OCI-LY7 (cell line): Measurements from ENCODE around the gene TNP2. TPM values are rescaled to one million over a fixed set of nuclear protein-coding genes. Genes with fewer than 3 reads are reported as not detected.
A peak's percentile ranks its signal among the peaks of the same experiment; 100 is the strongest.

Source experiments
- BruUV-seq: library from RNA; stranded (reverse); fragments of 400-500 nt; replicated peaks from 2 replicates; lab custom pipeline; 2021; lab: Mats Ljungman, UMichigan
- CTCF ChIA-PET: fragments of 300-600 bp; sonication (Branson Sonifier 250); formaldehyde crosslinking; loops from one replicate; lab custom pipeline; 2022; ENCODE audit warnings: antibody characterized with exemption; ENCODE audit not compliant: unreplicated experiment; lab: Charles Lee
- POLR2A ChIA-PET: fragments of 300-600 bp; sonication (Branson Sonifier 250); formaldehyde crosslinking; loops from one replicate; lab custom pipeline; 2022; ENCODE audit warnings: antibody characterized with exemption; lab: Charles Lee
- DNase-seq: peaks from one replicate; pipeline ENCODE4 v3.0.0-alpha.2; 2015; ENCODE audit warnings: low spot score
- H2AFZ ChIP-seq: fragments of 200-600 bp; sonication (generic), shearing (Covaris generic); 2 replicates; pipeline ENCODE4 v1.6.1; 2014; ENCODE audit warnings: mild to moderate bottlenecking, antibody characterized with exemption, low read length, moderate library complexity
- H3K27ac ChIP-seq: fragments of 200-600 bp; sonication (generic); 2 replicates; pipeline ENCODE4 v1.5.1; 2014; ENCODE audit warnings: mixed run types, low read depth, mild to moderate bottlenecking, moderate library complexity, low read length, inconsistent platforms; ENCODE audit not compliant: poor library complexity, severe bottlenecking
- H3K36me3 ChIP-seq: fragments of 200-600 bp; sonication (generic); 2 replicates; pipeline ENCODE4 v1.6.1; 2014; ENCODE audit warnings: mild to moderate bottlenecking, antibody characterized with exemption, low read length, moderate library complexity, mixed read lengths; ENCODE audit not compliant: insufficient read depth
- H3K4me1 ChIP-seq: fragments of 200-600 bp; sonication (generic); 2 replicates; pipeline ENCODE4 v1.5.1; 2014; ENCODE audit warnings: mild to moderate bottlenecking, low read length; ENCODE audit not compliant: insufficient read depth, poor library complexity, severe bottlenecking
- H3K4me2 ChIP-seq: fragments of 200-600 bp; sonication (generic); 2 replicates; pipeline ENCODE4 v1.6.1; 2014; ENCODE audit warnings: mild to moderate bottlenecking, low read length
- H3K4me3 ChIP-seq: fragments of 200-600 bp; sonication (generic); 2 replicates; pipeline ENCODE4 v1.5.1; 2014; ENCODE audit warnings: mild to moderate bottlenecking, low read depth, low read length; ENCODE audit not compliant: poor library complexity, severe bottlenecking
- H3K79me2 ChIP-seq: fragments of 200-600 bp; sonication (generic); 2 replicates; pipeline ENCODE4 v1.6.1; 2016; ENCODE audit warnings: low read depth, mild to moderate bottlenecking, low read length, moderate library complexity, mixed read lengths; ENCODE audit not compliant: insufficient read depth
- H3K9me2 ChIP-seq: fragments of 200-600 bp; sonication (generic); 2 replicates; pipeline ENCODE4 v1.6.1; 2016; ENCODE audit warnings: mild to moderate bottlenecking, low read length, mixed read lengths; ENCODE audit not compliant: insufficient read depth
- H3K9me3 ChIP-seq: fragments of 200-600 bp; sonication (generic); 2 replicates; pipeline ENCODE4 v1.6.1; 2014; ENCODE audit warnings: mild to moderate bottlenecking, mixed run types, low read length, mixed read lengths
- H4K20me1 ChIP-seq: fragments of 200-600 bp; sonication (generic); 2 replicates; pipeline ENCODE4 v1.6.1; 2014; ENCODE audit warnings: mild to moderate bottlenecking, antibody characterized with exemption, low read length, moderate library complexity, mixed read lengths; ENCODE audit not compliant: insufficient read depth
- CTCF ChIP-seq: fragments of 200-600 bp; sonication (generic); conservative IDR thresholded peaks from 2 replicates; pipeline ENCODE4 v1.5.1; 2014; ENCODE audit warnings: mild to moderate bottlenecking, antibody characterized with exemption, low read length, moderate library complexity, mixed read lengths
- EZH2phosphoT487 ChIP-seq: fragments of 200-600 bp; sonication (generic); IDR thresholded peaks from 2 replicates; pipeline ENCODE4 v1.6.1; 2018; ENCODE audit warnings: low read depth, borderline replicate concordance, mild to moderate bottlenecking, mixed run types, antibody characterized with exemption, low read length, moderate library complexity, mixed read lengths
- intact Hi-C: fragments of 100-400 bp; cut with micrococcal nuclease; formaldehyde crosslinking; loops from one replicate; pipeline ENCODE4 v1.10.0; 2022; ENCODE audit not compliant: unreplicated experiment
- total RNA-seq, 2 experiments: library from RNA; depleted of rRNA in 1 of 2; stranded (reverse); fragments of >200 nt in 1 of 2; shearing (Covaris generic) in 1 of 2; gene quantifications; 2 replicates each; pipeline ENCODE4 v1.2.3, GENCODE V29; 2014 to 2022

TNP2 gene
- total RNA-seq, 2 experiments from 2014 or later, result not detected

GRCh38 chr16:11297492-11298142 lies 28.5 kb upstream of the TNP2 start:
- TF ChIP-seq CTCF (peak; percentile 41; the same call in 1 of the 2 replicates), EZH2phosphoT487 (no peak)
- CTCF ChIA-PET, result interaction anchor here (0.8 to 2.8 kb wide), 4 partner anchors 11 to 74 kb away, joined by 3 to 20 read pairs (median 11); partner anchors contain the start of gene SOCS1
- BruUV-seq, result no TSS peak
- peaks cover 96% of the 10 kb centered on the region for H3K4me1 ChIP-seq
- H3K36me3 ChIP-seq, result no peaks in the 10 kb centered on the region
- H3K4me3 ChIP-seq, result peak overlapping the region; percentile 49
- H3K4me2 ChIP-seq, result peak overlapping the region; percentile 82
- no peaks in the 10 kb centered on the region for H3K79me2 ChIP-seq
- peak; percentile 96 for DNase-seq
- no peaks in the 10 kb centered on the region for H3K9me2 ChIP-seq
- H3K27ac ChIP-seq, result peak overlapping the region; percentile 96
- H2AFZ ChIP-seq, result peak overlapping the region; percentile 7; the same call in 1 of the 2 replicates
- POLR2A ChIA-PET, result interaction anchor here (1.0 to 4.3 kb wide), 13 partner anchors 12 to 73 kb away, joined by 3 to 79 read pairs (median 10); partner anchors contain the start of gene SOCS1
- H4K20me1 ChIP-seq, result no peaks in the 10 kb centered on the region
- intact Hi-C loops, result loop anchor here (1.0 to 2.0 kb wide), 5 partner anchors 11 to 73 kb away; no protein-coding TSS in a partner anchor
- no peaks in the 10 kb centered on the region for H3K9me3 ChIP-seq

- BruUV-seq, result TSS peak; percentile 50
- intact Hi-C loops, result loop anchor here (1.0 to 2.0 kb wide), 5 partner anchors 11 to 72 kb away; no protein-coding TSS in a partner anchor
- CTCF ChIA-PET, result interaction anchor here (1.0 to 2.8 kb wide), 3 partner anchors 12 to 75 kb away, joined by 3 to 20 read pairs (median 19); partner anchors contain the start of gene SOCS1
- TF ChIP-seq EZH2phosphoT487, result no peak
- no peak for TF ChIP-seq CTCF
- peaks cover 97% of the 10 kb centered on the region for H3K4me1 ChIP-seq
- no peaks in the 10 kb centered on the region for H3K79me2 ChIP-seq
- POLR2A ChIA-PET, result interaction anchor here (1.1 to 4.3 kb wide), 11 partner anchors 13 to 58 kb away, joined by 3 to 79 read pairs (median 11); partner anchors contain the start of gene SOCS1
- H3K9me3 ChIP-seq, result no peaks in the 10 kb centered on the region
- no peaks in the 10 kb centered on the region for H4K20me1 ChIP-seq
- DNase-seq, result peak; percentile 74
- peak overlapping the region; percentile 7; the same call in 1 of the 2 replicates for H2AFZ ChIP-seq
- H3K27ac ChIP-seq, result peak overlapping the region; percentile 96
- no peaks in the 10 kb centered on the region for H3K36me3 ChIP-seq
- no peaks in the 10 kb centered on the region for H3K9me2 ChIP-seq
- peak overlapping the region; percentile 82 for H3K4me2 ChIP-seq
- peak overlapping the region; percentile 49 for H3K4me3 ChIP-seq
Observed at GRCh38 chr16:11296706-11297491, 27.8 kb upstream of the TNP2 start.
